ENCODE data around the gene EFCAB9. TPM values are rescaled to one million over a fixed set of nuclear protein-coding genes. Genes with fewer than 3 reads are reported as not detected.

Gene EFCAB9
- total RNA-seq, 1 experiment from 2014 or later: not detected

DNA sequence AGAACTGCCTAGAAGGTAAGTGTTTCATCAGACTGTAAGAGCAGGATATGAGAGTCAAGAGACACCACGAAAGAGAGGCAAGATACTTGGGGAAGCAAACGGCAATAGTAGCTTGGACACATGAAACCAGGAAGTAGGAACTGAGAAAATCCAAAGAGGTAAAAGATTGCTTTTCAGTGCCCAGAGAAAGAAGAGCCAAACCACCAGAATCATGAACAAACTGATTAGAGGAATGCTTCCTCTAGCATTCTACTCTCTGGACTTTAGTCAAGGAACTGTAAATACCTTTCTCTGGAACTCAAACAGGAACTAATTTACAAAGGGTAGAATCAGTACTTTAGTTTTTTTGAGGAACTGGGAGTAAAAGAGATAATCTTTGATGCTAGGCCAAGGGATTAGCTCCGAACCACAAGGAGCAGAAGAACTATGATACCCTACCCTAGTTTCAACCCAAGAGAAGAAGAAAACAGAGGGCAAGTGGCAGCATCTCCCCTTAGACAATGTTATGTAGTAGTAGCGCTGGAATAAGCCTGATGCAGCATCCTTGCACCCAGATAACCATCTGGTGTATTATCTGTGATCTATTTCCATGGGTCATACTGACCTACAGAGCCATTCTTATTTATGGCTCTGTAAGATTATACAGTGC, 41.3 kb downstream of the EFCAB9 start:
- Mint-ChIP-seq H3K36me3 (ENCODE audit: insufficient read depth in 1 of 3, low read depth in 3 of 3) (peaks cover 15 to 38% (median 32%) of the 10 kb centered on the region in 3 experiments; a peak in 6 of 7 replicates), H3K4me1 (peaks cover 25 to 26% of the 10 kb centered on the region in 2 experiments), H3K9me3 (no peaks in the 10 kb centered on the region), H3K27me3 (ENCODE audit: low read depth) (no peaks in the 10 kb centered on the region), H3K27ac (peak overlapping the region in 1 of 3 experiments; percentile 34; a peak in 2 of 7 replicates), H3K4me3 (no peak overlapping the region)
- Histone ChIP-seq H4K91ac (ENCODE audit: insufficient read length, low read depth, low read length) (no peak overlapping the region), H3K4ac (ENCODE audit: low read depth, low read length) (no peak overlapping the region), H2BK5ac (ENCODE audit: insufficient read length, low read length) (no peak overlapping the region), H4K5ac (ENCODE audit: insufficient read length, low read depth, low read length) (no peak overlapping the region), H2BK20ac (ENCODE audit: low read depth, low read length, poor library complexity, severe bottlenecking) (no peak overlapping the region), H3K27ac (ENCODE audit: insufficient read length, low read depth, low read length) (no peak overlapping the region), H2BK120ac (ENCODE audit: low read depth, low read length, poor library complexity, severe bottlenecking) (no peak overlapping the region), H3K79me2 (ENCODE audit: insufficient read depth, low read length) (peaks cover 9% of the 10 kb centered on the region; the same call in 1 of the 2 replicates), H3K23me2 (ENCODE audit: insufficient read length, low read depth, low read length, poor library complexity, severe bottlenecking) (no peaks in the 10 kb centered on the region), H3K14ac (ENCODE audit: insufficient read depth, low read length) (no peak overlapping the region), H4K8ac (replicated peaks; ENCODE audit: insufficient read length, low read depth, low read length) (no peak overlapping the region), H3K56ac (ENCODE audit: insufficient read length, low read depth, low read length) (no peak overlapping the region), H3T11ph (ENCODE audit: low read length) (no peak overlapping the region), H3K18ac (ENCODE audit: insufficient read length, low read depth, low read length) (no peak overlapping the region), H3K4me2 (ENCODE audit: insufficient read depth, insufficient read length, low read length) (no peak overlapping the region), H2AK5ac (ENCODE audit: insufficient read length, low read length) (no peak overlapping the region), H3K9ac (ENCODE audit: extremely low read depth, insufficient read length, low read length) (no peak overlapping the region), H2BK15ac (ENCODE audit: low read depth, low read length) (no peak overlapping the region), H4K20me1 (ENCODE audit: control insufficient read depth, insufficient read depth, insufficient read length) (no peaks in the 10 kb centered on the region), H2BK12ac (ENCODE audit: insufficient read length, low read depth, low read length) (no peak overlapping the region), H3K27me3 (ENCODE audit: insufficient read depth, low read length) (no peaks in the 10 kb centered on the region), H2AFZ (ENCODE audit: low read length) (no peak overlapping the region), H3K9me3 (ENCODE audit: control insufficient read depth, low read depth, low read length) (no peaks in the 10 kb centered on the region), H3K4me1 (ENCODE audit: insufficient read depth, low read length) (no peaks in the 10 kb centered on the region; the same call in 1 of the 2 replicates), H3K79me1 (ENCODE audit: insufficient read depth, low read depth, low read length, poor library complexity, severe bottlenecking) (peaks cover 2% of the 10 kb centered on the region), H3K23ac (ENCODE audit: insufficient read length, low read depth, low read length) (no peak overlapping the region)
- WGBS (ENCODE audit: extremely low coverage, insufficient read length, low lambda C conversion rate): no CpG with 5 or more reads among the region's 4 CpGs
- TF ChIP-seq, protein P1, sequence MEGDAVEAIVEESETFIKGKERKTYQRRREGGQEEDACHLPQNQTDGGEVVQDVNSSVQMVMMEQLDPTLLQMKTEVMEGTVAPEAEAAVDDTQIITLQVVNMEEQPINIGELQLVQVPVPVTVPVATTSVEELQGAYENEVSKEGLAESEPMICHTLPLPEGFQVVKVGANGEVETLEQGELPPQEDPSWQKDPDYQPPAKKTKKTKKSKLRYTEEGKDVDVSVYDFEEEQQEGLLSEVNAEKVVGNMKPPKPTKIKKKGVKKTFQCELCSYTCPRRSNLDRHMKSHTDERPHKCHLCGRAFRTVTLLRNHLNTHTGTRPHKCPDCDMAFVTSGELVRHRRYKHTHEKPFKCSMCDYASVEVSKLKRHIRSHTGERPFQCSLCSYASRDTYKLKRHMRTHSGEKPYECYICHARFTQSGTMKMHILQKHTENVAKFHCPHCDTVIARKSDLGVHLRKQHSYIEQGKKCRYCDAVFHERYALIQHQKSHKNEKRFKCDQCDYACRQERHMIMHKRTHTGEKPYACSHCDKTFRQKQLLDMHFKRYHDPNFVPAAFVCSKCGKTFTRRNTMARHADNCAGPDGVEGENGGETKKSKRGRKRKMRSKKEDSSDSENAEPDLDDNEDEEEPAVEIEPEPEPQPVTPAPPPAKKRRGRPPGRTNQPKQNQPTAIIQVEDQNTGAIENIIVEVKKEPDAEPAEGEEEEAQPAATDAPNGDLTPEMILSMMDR (conservative IDR thresholded peaks at IDR 0.05): no peak
- no peak for DNase-seq

Data from H9 (cell line).